K562 (cell line): ENCODE results near the gene ACTL10. TPM values are rescaled to one million over a fixed set of nuclear protein-coding genes. Genes with fewer than 3 reads are reported as not detected.

Source experiments
- CBX1 ChIP-seq: sonication (generic); IDR thresholded peaks from 2 replicates; pipeline ENCODE4 v1.6.1; 2016; ENCODE audit warnings: antibody characterized with exemption, low read depth, mild to moderate bottlenecking
- CREM ChIP-seq: IDR thresholded peaks from 2 replicates; pipeline ENCODE4 v1.6.1; 2014; ENCODE audit warnings: antibody characterized with exemption, low read depth
- E2F6 ChIP-seq, 2 experiments: IDR thresholded peaks; 2 replicates each; pipeline ENCODE4 v1.6.1; 2011; ENCODE audit warnings: borderline replicate concordance in 1 of 2, control low read depth in 1 of 2, low read depth in 1 of 2, low read length in 1 of 2, mild to moderate bottlenecking in 1 of 2, mixed read lengths in 1 of 2, moderate library complexity in 1 of 2; ENCODE audit not compliant: insufficient read depth in 1 of 2, insufficient read length in 1 of 2, poor library complexity in 1 of 2, severe bottlenecking in 1 of 2; ENCODE audit errors: extremely low read depth in 1 of 2
- FOXP4 ChIP-seq: sonication (generic); formaldehyde crosslinking; IDR thresholded peaks from 2 replicates; pipeline ENCODE4 v1.8.0; 2022; ENCODE audit warnings: mild to moderate bottlenecking, missing genetic modification reagents, borderline replicate concordance
- GATA2 ChIP-seq: sonication (generic); formaldehyde crosslinking; IDR thresholded peaks from 2 replicates; pipeline ENCODE4 v1.4.0; 2020; ENCODE audit warnings: mild to moderate bottlenecking, missing genetic modification reagents
- HDAC1 ChIP-seq, 2 experiments: fragments of 450-650 bp; IDR thresholded peaks; 2 replicates each; pipeline ENCODE4 v1.6.1; 2016 to 2017; ENCODE audit warnings: inconsistent platforms in 1 of 2, mild to moderate bottlenecking in 1 of 2, moderate library complexity in 1 of 2
- HMGN3 ChIP-seq: IDR thresholded peaks from 2 replicates; pipeline ENCODE4 v1.6.1; 2011; ENCODE audit warnings: borderline replicate concordance, low read depth, mild to moderate bottlenecking, mixed read lengths, low read length; ENCODE audit not compliant: insufficient read length; ENCODE audit errors: extremely low read depth
- NCOR1 ChIP-seq: fragments of 450-650 bp; IDR thresholded peaks from 2 replicates; pipeline ENCODE4 v1.6.1; 2016; ENCODE audit warnings: mild to moderate bottlenecking, moderate library complexity
- NONO ChIP-seq, 2 experiments: fragments of 200-400 bp in 1 of 2; fragments of 450-650 bp in 1 of 2; formaldehyde crosslinking in 1 of 2; IDR thresholded peaks; 2 replicates each; pipeline ENCODE4 v1.6.1; 2017; ENCODE audit warnings: low read depth in 2 of 2, mild to moderate bottlenecking in 2 of 2, moderate library complexity in 2 of 2, low read length in 1 of 2
- POLR2A ChIP-seq: fragments of 450-650 bp; conservative IDR thresholded peaks from 2 replicates; pipeline ENCODE4 v1.6.1; 2016
- RFX7 ChIP-seq: fragments of 250-450 bp; sonication (Bioruptor Pico); IDR thresholded peaks from 2 replicates; pipeline ENCODE4 v1.5.1; 2021; ENCODE audit warnings: mild to moderate bottlenecking
- SMAD2 ChIP-seq: fragments of 150-350 bp; IDR thresholded peaks from 2 replicates; pipeline ENCODE4 v1.6.1; 2014; ENCODE audit warnings: low read depth, mild to moderate bottlenecking, low read length
- SRF ChIP-seq, 2 experiments: fragments of 250-450, 450-650 bp in 1 of 2; sonication (Bioruptor Pico) in 1 of 2; sonication (generic) in 1 of 2; formaldehyde crosslinking; IDR thresholded peaks; 2 replicates each; pipeline versions ENCODE4 v1.5.0 to v1.5.1; 2020 to 2022; ENCODE audit warnings: mild to moderate bottlenecking in 1 of 2, missing genetic modification reagents in 1 of 2
- THRB ChIP-seq: fragments of 450-650 bp; formaldehyde crosslinking; conservative IDR thresholded peaks from 2 replicates; pipeline ENCODE4 v1.4.0; 2022; ENCODE audit warnings: mild to moderate bottlenecking, missing genetic modification characterization
- ZNF12 ChIP-seq: sonication (generic); formaldehyde crosslinking; IDR thresholded peaks from 2 replicates; pipeline ENCODE4 v1.4.0; 2020; ENCODE audit warnings: mild to moderate bottlenecking, missing genetic modification reagents
- ZNF511 ChIP-seq: sonication (generic); formaldehyde crosslinking; IDR thresholded peaks from 2 replicates; pipeline ENCODE4 v1.8.0; 2022; ENCODE audit warnings: mild to moderate bottlenecking, missing genetic modification reagents
- ZNF561 ChIP-seq: fragments of 450-650 bp; formaldehyde crosslinking; conservative IDR thresholded peaks from 2 replicates; pipeline ENCODE4 v1.4.0; 2020; ENCODE audit warnings: mild to moderate bottlenecking, moderate library complexity
- ZNF668 ChIP-seq: fragments of 250-450 bp; sonication (Bioruptor Pico); IDR thresholded peaks from 2 replicates; pipeline ENCODE4 v1.8.0; 2022; ENCODE audit warnings: mild to moderate bottlenecking, inconsistent platforms
- polyA plus RNA-seq, 8 experiments: library from polyadenylated mRNA; depleted of rRNA in 4 of 8; stranded (reverse) in 5 of 8; unstranded in 3 of 8; fragments of >200 nt; fragmentation: Nextera tagmentation in 2 of 8; fragmentation: Illumina TruSeq in 1 of 8; extraction: Ambion mirVana in 2 of 8; extraction: Trizol in 1 of 8; gene quantifications; 2 replicates each; pipeline versions ENCODE4 v1.2.1 to v1.2.3, GENCODE V29; 2011 to 2014; ENCODE audit warnings: inconsistent platforms in 1 of 8, missing spikeins in 1 of 8
- total RNA-seq, 7 experiments: library from RNA; depleted of rRNA in 6 of 7; stranded (reverse); fragments of >200 nt in 6 of 7; fragmentation: Illumina TruSeq in 2 of 7; extraction: Trizol in 2 of 7; gene quantifications; 2 replicates each; pipeline versions ENCODE4 v1.2.1 to v1.2.3, GENCODE V29; 2011 to 2021; ENCODE audit warnings: low replicate concordance in 1 of 7

Gene ACTL10
- total and polyA plus RNA-seq, 9 of the 15 experiments (the other 6 are each of a cell fraction or from before 2014, with no cell fraction given) = 0.07 to 0.14 TPM; not detected in 7

GRCh38 chr20:33663161-33664084 lies 3.3 kb upstream of the ACTL10 start (continued):
- TF ChIP-seq CREM (peak; percentile 56; the same call in 1 of the 2 replicates), SRF (CRISPR knock-in tag; IDR thresholded peaks at IDR 0.05) (0 out of 4 replicates have a peak, but pooled peaks of 1 of the 2 experiments have one; percentile 21), HMGN3 (peak; percentile 42), ZNF668 (no peak), THRB (no peak), FOXP4 (CRISPR knock-in tag) (no peak), ZNF511 (CRISPR knock-in tag) (no peak), GATA2 (CRISPR knock-in tag) (no peak), RFX7 (CRISPR knock-in tag) (no peak), E2F6 (IDR thresholded peaks at IDR 0.05; ENCODE audit: borderline replicate concordance in 1 of 2, extremely low read depth in 1 of 2, insufficient read depth in 1 of 2, insufficient read length in 1 of 2, low read depth in 1 of 2, low read length in 1 of 2, poor library complexity in 1 of 2, severe bottlenecking in 1 of 2) (peak; percentile 62 to 74), SMAD2 (no peak), NONO (IDR thresholded peaks at IDR 0.05; ENCODE audit: low read depth in 2 of 2, low read length in 1 of 2) (peak; percentile 43 to 91; a peak in 3 of 4 replicates), NCOR1 (no peak), ZNF12 (CRISPR knock-in tag) (no peak), HDAC1 (IDR thresholded peaks at IDR 0.05) (peak in 1 of 2 experiments; percentile 46; a peak in 1 of 4 replicates), CBX1 (peak; percentile 67; the same call in 1 of the 2 replicates), POLR2A (peak; percentile 83), ZNF561 (0 out of 2 replicates have a peak, but pooled peaks have one; percentile 56)
